ENCODE results near the gene KCNJ6.

DNA sequence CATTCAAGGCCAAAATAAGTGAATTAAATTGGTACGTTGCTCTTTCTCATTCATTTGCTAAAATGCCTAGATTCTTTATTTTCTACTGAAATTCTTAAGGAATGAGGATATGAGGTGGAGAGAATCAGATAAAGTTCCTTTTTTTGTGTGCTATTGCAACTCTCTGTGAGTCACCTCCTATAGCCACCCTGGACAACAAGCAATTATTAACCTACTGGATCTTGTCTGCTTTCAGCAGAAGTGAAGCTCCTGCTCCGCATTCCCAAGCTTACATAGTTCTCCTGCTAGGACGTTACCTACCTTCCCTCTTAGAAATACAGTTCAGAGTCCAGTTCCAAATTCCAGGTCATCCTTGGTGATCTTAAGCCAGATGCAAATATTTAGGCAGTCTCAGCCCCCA is 4.8 kb upstream of the KCNJ6 start:
- TF ChIP-seq POLR2AphosphoS5 (IDR thresholded peaks at IDR 0.05) (no peak), EP300 (IDR thresholded peaks at IDR 0.05) (no peak)
